Neural progenitor cell (in vitro differentiated cells): ENCODE data around the gene KDM3A.

Experiments used
- EZH2phosphoT487 ChIP-seq: fragments of 200-600 bp; sonication (generic); IDR thresholded peaks from 2 replicates; pipeline ENCODE4 v1.6.1; 2017; ENCODE audit warnings: antibody characterized with exemption
- TF ChIP-seq, protein P1 (sequence below): fragments of 200-600 bp; sonication (generic); IDR thresholded peaks from 2 replicates; pipeline ENCODE4 v1.5.1; 2017; ENCODE audit warnings: antibody characterized with exemption, mild to moderate bottlenecking

DNA sequence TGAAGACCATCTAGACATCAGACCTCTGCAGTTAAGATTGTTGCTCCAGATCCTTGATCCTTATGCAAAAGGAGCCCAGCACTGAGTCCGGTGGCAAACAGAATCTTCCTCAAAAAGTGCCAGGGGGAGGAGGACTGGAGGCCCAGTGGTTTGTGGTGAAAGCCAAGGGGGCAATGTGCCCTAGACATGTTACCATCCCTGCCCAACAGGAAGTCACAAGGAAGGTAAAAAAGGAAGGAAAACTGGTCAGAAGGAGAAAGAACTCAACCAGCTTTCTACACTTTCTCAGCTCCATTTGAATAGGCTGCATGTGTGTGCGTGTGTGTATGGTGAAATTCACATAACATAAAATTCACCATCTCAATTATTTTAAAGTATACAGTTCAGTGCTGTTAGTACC, 25.0 kb upstream of the KDM3A start:
- TF ChIP-seq, protein P1, sequence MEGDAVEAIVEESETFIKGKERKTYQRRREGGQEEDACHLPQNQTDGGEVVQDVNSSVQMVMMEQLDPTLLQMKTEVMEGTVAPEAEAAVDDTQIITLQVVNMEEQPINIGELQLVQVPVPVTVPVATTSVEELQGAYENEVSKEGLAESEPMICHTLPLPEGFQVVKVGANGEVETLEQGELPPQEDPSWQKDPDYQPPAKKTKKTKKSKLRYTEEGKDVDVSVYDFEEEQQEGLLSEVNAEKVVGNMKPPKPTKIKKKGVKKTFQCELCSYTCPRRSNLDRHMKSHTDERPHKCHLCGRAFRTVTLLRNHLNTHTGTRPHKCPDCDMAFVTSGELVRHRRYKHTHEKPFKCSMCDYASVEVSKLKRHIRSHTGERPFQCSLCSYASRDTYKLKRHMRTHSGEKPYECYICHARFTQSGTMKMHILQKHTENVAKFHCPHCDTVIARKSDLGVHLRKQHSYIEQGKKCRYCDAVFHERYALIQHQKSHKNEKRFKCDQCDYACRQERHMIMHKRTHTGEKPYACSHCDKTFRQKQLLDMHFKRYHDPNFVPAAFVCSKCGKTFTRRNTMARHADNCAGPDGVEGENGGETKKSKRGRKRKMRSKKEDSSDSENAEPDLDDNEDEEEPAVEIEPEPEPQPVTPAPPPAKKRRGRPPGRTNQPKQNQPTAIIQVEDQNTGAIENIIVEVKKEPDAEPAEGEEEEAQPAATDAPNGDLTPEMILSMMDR = no peak
- no peak for TF ChIP-seq EZH2phosphoT487
